VCaP (cell line): ENCODE data around the gene ARIH1.

Experiments used
- H3K27ac ChIP-seq: fragments of 450-650 bp; 2 replicates; pipeline ENCODE4 v1.5.1; 2017
- TF ChIP-seq, protein P1 (sequence below): fragments of 450-650 bp; conservative IDR thresholded peaks from 2 replicates; pipeline ENCODE4 v1.5.1; 2017; ENCODE audit warnings: mild to moderate bottlenecking, moderate library complexity

The ARIH1 gene

DNA sequence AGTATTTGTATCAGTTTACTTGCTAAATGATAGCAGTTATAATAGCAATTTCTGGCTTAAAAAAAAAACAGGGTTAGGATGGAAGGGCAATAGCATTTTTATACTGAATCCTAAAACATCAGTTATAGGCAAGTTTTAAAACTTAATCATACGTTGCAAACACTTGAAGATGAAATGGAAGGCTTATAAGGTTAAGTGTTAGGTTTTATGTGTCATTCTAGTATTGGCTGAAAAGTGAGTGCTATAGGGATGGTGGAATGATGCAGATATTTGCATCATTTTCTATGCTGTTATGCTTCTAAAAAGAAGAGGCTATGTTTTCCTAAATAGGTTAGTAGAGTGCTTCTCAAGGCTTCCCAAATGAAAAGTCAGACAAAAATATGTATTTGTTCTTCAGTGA lies 23.3 kb downstream of the ARIH1 start:
- TF ChIP-seq, protein P1, sequence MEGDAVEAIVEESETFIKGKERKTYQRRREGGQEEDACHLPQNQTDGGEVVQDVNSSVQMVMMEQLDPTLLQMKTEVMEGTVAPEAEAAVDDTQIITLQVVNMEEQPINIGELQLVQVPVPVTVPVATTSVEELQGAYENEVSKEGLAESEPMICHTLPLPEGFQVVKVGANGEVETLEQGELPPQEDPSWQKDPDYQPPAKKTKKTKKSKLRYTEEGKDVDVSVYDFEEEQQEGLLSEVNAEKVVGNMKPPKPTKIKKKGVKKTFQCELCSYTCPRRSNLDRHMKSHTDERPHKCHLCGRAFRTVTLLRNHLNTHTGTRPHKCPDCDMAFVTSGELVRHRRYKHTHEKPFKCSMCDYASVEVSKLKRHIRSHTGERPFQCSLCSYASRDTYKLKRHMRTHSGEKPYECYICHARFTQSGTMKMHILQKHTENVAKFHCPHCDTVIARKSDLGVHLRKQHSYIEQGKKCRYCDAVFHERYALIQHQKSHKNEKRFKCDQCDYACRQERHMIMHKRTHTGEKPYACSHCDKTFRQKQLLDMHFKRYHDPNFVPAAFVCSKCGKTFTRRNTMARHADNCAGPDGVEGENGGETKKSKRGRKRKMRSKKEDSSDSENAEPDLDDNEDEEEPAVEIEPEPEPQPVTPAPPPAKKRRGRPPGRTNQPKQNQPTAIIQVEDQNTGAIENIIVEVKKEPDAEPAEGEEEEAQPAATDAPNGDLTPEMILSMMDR, result no peak
- H3K27ac ChIP-seq, result peak overlapping the region; percentile 21; the same call in 1 of the 2 replicates

DNA sequence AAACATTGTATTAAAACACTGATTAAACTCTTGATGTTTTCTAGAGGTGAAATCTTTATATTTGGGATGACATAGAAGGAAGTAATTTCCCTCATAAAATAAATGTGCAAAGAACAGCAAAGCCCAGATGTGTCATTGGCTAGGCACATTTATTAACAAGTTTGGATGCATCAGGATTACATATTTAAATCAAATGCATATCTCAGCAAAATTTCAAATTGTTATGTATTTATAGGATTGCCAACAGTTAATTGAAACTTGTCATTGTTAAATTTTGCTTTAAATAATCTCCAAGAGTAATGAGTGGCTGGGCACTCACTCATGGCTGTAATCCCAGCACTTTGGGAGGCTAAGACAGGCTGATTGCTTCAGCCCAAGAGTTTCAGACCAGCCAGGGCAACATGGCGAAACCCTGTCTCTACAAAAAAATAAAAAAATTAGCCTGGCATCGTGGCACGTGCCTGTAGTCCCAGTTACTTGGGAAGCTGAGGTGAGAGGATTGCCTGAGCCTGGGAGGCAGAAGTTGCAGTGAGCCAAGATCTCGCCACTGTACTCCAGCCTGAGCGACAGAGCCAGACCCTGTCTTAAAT lies 28.2 kb downstream of the ARIH1 start:
- TF ChIP-seq, protein P1, result no peak
- H3K27ac ChIP-seq, result no peak overlapping the region

DNA sequence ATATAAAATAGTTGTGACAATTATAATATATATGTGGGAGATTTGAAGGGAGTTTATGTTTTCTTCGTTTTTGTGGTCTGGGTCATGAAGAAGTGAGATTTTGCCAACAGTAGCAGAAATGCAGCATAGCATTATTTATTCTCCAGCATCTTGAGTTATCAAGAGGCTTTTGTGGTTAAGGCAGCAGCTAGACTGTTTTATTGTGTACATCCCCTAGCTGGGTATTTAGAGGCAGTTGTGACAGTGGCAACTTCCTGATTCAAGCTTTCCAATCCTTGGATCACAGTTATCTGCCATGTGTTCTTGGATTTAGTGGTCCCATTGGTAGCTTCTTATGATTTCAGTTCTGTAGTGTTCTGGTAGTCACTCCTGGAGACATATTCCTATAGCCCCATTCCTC lies 29.0 kb downstream of the ARIH1 start:
- H3K27ac ChIP-seq, result no peak overlapping the region
- TF ChIP-seq, protein P1, result no peak

DNA sequence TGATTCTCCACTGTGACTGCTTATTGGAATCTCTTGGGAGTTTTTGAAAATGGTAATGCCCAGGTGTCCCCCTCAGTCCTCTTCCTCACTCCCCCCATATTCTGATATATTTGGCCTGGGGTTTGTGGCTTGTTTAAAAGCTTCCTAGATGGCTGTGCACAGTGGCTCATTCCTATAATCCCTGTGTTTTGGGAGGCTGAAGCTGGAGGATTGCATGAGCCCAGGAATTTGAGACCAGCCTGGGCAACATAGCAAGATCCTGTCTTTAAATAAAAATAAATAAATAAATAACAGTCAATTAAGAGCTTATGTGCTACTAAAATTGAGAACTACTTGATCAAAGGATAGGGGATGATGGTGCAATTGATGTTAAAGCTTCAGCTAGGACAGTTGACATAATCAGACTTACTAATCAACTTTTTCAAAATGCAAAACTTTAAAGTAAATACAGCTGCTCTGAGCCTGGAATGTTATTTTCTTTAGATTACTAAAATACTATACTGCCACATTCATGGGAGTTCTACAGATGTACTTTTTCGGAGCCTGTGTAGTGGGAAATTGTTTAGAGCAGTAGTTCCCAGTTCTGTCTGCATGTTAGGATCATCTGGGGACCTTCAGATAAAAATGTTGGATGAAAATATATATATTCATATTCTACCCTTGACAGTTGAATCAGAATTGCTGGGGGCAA lies 33.4 kb downstream of the ARIH1 start:
- H3K27ac ChIP-seq, result no peak overlapping the region
- TF ChIP-seq, protein P1, result no peak

DNA sequence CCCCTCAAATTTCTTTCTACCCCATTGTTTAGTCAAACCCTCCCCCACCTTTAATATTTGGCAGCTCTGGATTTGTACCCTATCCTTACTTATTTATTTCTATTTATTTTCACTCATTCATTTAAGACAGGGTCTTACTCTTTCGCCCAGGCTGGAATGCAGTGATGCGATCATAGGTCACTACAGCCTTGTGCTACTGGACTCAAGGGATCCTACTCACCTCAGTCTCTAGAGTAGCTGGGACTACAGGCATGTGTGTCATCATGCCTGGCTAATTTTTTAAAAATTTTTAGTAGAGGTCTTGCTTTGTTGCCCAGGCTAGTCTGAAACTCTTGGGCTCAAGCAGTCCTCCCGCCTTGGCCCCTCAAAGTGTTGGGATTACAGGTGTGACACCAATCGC lies 35.4 kb downstream of the ARIH1 start:
- H3K27ac ChIP-seq, result no peak overlapping the region
- TF ChIP-seq, protein P1, result no peak

DNA sequence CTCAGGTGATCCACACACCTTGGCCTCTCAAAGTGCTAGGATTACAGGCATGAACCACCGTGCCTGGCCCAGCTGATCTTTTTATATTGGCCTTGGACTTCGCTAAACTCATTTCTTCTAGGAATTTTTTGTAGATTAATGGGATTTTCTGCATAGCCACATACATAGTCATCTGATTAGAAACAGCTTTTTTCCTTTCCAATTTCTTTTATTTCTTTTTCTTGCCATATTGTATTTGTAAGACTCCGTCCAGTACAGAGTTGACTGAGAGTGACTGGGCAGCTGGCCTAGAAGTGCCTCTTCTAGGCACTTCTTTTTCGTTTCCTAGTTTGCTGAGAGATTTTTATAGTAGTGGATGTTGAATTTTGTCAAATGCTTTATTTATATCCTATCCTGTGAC lies 37.4 kb downstream of the ARIH1 start:
- no peak overlapping the region for H3K27ac ChIP-seq
- TF ChIP-seq, protein P1, result no peak

DNA sequence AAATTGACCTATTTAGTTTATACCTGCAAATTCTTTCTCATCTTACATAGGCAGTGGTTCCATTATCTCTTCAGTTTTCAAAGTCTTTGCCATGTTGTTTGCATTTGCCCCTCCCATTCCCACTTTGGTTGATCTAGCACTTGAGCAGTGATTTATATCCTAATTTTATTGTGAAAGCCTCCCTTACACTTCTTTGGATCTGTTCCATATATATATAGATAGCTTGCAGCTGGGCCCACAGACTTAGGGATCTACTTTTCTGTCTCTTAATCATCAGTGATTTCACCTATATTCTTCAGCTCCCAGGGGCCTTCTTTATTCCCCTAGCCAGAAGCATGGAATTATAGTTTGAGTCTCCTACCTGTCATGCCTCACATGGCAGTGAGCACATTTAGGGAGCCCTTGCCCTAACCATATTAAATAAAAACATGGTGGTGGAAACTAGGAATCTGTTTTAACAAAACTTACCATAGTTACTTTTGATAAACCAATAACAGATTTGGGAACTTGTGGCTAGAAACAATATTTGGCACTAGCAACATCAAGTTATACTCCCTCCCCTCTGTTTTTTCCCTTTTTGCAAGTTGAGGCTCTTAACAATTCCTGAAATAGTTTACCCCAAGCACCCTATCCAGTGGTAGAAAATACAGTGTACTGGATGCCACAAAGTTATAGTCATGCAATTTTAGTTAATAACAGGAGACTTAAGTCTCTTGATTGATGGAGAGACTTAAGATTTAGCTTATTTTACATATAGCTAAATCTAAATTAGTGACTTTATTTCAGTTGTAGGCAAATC lies 41.7 kb downstream of the ARIH1 start:
- H3K27ac ChIP-seq, result no peak overlapping the region
- TF ChIP-seq, protein P1, result no peak
